NCI-H2107 (cell line): Measurements from ENCODE around the gene MAN1C1.
A peak's percentile ranks its signal among the peaks of the same experiment; 100 is the strongest.

ENCODE experiments used
- DNase-seq: peaks from one replicate; lab custom pipeline; 2025; lab: John Stamatoyannopoulos, UW

The MAN1C1 gene

GRCh38 chr1:25614501-25615171 lies 2.0 kb upstream of the MAN1C1 start:
- DNase-seq = no peak

GRCh38 chr1:25615172-25615541 lies 1.4 kb upstream of the MAN1C1 start:
- DNase-seq = no peak

- DNase-seq = no peak
Observed at GRCh38 chr1:25615563-25616094, 962 bp upstream of the MAN1C1 start.

DNA sequence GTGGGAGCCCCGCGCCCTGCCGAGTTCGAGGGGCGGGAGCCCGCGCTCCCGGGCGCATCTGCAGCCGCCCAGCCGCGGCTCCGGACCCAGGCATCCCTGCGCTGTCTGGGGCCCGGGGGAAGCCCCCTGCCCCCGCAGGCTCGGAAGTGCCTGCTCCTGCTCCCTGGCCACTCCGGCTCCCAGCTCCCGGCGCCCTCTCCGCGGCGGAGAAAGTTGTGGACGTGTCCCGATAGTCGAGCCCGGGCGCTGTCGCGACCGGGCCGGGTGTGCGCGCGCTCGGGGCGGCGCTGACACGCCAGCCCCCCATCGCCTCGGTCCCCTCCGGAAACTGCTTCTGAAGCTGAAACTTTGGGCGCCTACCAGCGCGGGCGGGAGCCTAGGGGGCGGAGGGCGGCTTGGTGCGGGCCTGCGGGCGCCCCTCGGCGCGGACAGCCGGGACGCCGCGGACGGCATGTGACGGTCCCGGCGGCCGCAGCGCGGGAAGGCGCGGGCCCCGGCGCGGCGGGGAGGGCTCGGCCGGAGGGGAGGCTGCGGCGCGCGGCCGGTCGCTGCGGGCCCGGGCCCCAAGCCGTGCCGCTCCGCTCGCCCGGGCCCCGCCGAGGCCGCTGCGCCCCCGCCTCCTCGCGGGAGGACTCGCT lies 515 bp downstream of the MAN1C1 start:
- DNase-seq = no peak

GRCh38 chr1:25617625-25618432 lies 1.2 kb downstream of the MAN1C1 start:
- no peak for DNase-seq

DNA sequence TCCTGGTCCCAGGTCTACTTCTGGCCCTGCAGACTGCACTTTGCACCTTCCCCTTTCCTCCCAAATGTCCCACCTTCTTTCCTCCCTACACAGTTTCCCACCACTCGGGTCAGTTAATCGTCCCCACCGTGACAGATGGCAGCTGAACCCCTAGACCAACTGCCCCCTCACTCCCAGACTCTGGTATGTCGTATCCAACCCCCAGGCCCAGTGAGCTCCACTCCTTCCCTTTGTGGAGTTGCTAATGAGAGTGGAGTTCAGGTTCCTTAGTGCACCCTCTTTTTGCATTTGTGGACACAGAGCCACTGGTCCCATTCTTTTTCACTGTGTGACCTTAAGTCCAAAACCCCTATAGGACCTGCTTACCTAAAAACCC lies 1.8 kb downstream of the MAN1C1 start:
- no peak for DNase-seq

DNA sequence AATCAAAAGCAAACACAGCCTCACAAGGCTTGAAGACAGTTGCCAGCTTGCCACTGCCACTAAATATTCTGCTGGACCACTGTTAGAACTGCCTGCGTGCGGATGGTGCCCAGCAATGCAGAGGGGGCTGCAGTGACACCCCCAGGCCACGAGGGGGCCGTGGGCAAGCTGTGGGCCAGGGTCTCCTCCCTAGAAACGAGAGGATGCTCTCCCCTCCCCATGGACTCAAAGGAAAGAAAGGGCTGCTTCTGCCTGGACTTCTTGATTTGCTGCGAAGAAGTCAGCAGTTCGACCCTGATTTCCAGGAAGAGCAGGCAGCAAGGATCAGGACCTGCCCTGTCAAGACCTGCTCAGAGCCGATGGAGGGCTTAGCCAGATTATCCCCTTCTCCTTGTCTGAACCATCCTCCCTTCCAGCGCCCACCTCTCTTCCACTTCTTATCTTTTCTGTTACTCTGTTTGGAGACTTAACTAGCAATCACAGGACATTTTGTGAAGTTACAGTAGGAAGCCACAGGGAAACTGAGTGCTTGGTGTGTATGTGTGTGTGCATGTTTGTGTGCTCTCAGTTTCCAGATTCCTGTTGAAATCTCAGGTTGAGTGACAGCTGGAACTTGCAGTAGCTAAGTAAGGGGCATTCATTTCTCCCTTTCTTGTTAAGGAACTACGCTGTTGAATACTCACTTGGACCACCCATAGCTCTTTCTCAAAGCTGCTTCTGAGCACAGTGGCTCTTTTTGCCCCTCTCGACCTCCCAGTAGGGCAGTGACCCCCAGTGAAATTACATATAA lies 2.7 kb downstream of the MAN1C1 start:
- DNase-seq = peak; percentile 17

- no peak for DNase-seq
Observed at GRCh38 chr1:25620211-25620610, 3.6 kb downstream of the MAN1C1 start.

DNA sequence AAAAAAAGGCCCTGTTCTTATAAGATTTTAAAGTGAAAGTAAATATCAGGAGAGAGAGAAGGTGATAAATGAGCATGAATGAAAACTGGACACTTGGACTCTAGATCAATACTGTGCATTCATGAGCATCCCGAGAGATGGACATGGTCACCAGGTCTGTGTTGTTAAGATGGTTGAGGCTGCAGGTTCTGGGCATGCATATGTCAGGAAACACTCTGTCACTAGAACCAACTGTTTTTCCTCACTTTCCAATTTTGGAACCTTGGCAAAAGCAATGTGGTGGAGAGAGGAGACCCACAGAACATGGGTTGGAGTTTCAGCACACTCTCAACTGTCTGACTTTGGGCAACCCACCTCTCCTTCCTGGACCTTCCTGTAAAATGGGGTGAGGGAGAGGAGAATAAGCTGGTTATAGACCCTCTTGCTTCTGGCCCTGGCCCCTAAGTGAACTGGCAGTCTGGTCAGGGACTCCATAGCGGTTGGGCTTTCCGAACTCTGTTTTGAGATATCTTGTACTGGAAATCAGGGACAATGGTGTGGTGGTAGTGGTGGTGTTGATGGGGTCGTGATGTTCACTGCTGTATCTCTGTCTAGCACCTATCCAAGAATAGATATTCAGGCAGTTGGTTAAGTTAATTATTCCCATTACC lies 4.2 kb downstream of the MAN1C1 start:
- no peak for DNase-seq

GRCh38 chr1:25621876-25622275 lies 5.3 kb downstream of the MAN1C1 start:
- DNase-seq = no peak

GRCh38 chr1:25622531-25622930 lies 5.9 kb downstream of the MAN1C1 start:
- no peak for DNase-seq

GRCh38 chr1:25623007-25623406 lies 6.4 kb downstream of the MAN1C1 start:
- no peak for DNase-seq

- no peak for DNase-seq
Observed at GRCh38 chr1:25623731-25624130, 7.1 kb downstream of the MAN1C1 start.

DNA sequence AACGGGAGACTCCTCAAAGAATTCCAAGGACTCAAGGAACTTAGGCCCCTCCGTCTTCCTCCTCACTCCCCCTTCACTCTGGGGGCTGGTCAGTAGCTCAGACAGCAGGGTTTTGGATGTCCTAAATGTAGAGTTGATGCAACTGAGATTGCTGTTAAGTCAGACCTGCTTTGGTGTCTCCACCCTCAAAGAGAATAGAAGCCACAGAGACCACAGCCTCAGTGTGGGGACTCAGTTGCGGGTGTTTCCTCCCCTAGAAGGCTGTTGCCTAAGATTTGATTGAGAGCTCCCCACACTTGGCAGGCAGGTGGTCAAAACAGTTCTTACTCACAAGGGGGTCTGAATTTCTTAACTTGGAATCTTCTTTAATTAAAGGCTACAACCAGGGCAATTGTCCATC lies 7.6 kb downstream of the MAN1C1 start:
- DNase-seq = no peak

DNA sequence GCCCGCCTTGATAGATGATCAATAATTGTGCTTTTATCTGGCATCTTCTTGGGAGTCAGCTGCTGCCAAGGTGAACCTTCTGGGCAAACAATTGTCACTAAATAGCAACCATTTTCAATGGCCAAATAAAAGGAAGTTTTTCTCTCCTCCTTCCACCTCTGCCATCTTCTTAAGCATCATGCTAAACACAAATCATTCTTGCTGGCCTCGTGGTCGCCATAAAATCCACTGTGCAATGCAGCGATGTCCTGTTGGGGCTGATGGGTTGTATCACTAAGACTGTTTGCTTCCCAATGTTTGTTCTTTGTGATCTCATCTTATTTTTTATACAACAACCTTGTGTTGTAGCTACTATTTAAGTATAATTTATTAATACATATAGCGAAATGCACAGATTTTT lies 8.0 kb downstream of the MAN1C1 start:
- no peak for DNase-seq

- DNase-seq = no peak
Observed at GRCh38 chr1:25626018-25626417, 9.4 kb downstream of the MAN1C1 start.

DNA sequence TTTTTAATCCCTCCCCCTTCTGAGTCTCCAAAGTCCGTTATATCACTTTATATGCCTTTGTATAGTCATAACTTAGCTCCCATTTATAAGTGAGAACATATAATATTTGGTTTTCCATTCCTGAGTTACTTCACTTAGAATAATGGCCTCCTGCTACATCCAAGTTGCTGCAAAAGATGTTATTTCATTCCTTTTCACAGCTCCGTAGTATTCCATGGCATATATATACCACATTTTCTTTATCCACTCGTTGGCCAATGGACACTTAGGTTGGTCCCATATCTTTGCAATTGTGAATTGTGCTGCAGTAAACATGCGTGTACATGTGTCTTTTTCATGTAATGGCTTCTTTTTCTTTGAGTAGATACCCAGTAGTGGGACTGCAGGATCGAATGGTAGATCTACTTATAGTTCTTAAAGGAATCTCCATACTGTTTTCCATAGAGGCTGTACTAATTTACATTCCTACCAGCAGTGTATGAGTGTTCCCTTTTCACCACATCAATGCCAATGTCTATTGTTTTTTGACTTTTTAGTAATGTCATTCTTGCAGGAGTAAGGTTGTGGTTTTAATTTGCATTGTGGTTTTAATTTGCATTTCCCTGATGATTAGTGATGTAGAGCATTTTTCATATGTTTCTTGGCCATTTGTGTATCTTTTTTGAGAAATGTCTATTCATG lies 12.3 kb downstream of the MAN1C1 start:
- DNase-seq = no peak

- no peak for DNase-seq
Observed at GRCh38 chr1:25629836-25630235, 13.2 kb downstream of the MAN1C1 start.

- DNase-seq = no peak
Observed at GRCh38 chr1:25631750-25632485, 15.3 kb downstream of the MAN1C1 start.

DNA sequence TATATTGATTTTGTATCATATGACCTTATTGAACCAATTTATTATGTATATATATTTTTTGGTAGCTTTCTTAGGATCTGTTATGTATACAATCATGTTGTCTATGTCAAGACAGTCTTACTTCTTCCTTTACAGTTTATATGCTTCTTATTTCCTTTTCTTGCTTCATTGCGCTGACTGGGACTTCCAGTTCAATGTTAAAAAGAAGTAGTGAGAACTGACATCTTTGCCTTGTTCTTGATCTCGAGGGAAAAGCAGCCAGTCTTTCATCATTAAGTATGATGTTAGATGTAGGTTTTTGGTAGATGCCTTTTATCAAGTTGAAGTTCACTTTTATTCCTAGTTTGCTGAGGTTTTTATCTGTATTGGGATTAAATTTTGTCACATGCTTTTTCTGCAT lies 17.5 kb downstream of the MAN1C1 start:
- DNase-seq = no peak
